Germinal center (tissue), 1 donor: ENCODE results near the gene RNU6-1.

ENCODE experiments used
- DNase-seq: peaks from one replicate; pipeline ENCODE4 v3.0.0; 2012; ENCODE audit warnings: mixed read lengths, low spot score

RNU6-1 gene

GRCh38 chr15:67832897-67833709 lies 6.7 kb downstream of the RNU6-1 start:
- DNase-seq, result no peak

GRCh38 chr15:67832031-67832551 lies 7.8 kb downstream of the RNU6-1 start:
- DNase-seq, result no peak

GRCh38 chr15:67831363-67831762 lies 8.5 kb downstream of the RNU6-1 start:
- no peak for DNase-seq

- DNase-seq, result no peak
Measured at GRCh38 chr15:67829647-67830504, 10.0 kb downstream of the RNU6-1 start.

- no peak for DNase-seq
Measured at GRCh38 chr15:67828969-67829646, 10.7 kb downstream of the RNU6-1 start.

- no peak for DNase-seq
Measured at GRCh38 chr15:67828278-67828968, 11.4 kb downstream of the RNU6-1 start.

GRCh38 chr15:67827562-67828277 lies 12.1 kb downstream of the RNU6-1 start:
- no peak for DNase-seq

GRCh38 chr15:67826717-67827561 lies 12.9 kb downstream of the RNU6-1 start:
- peak; percentile 5 for DNase-seq

GRCh38 chr15:67825881-67826716 lies 13.7 kb downstream of the RNU6-1 start:
- no peak for DNase-seq

- peak; percentile 24 for DNase-seq
Measured at GRCh38 chr15:67824976-67825880, 14.6 kb downstream of the RNU6-1 start, which contains the start of gene SKOR1. SKOR1 (plus strand) TSS chr15:67825509; CDS start chr15:67825603, 94 bp downstream.

GRCh38 chr15:67824197-67824968 lies 15.5 kb downstream of the RNU6-1 start:
- DNase-seq, result peak; percentile 6

GRCh38 chr15:67823314-67824196 lies 16.3 kb downstream of the RNU6-1 start:
- DNase-seq, result no peak

GRCh38 chr15:67822537-67823313 lies 17.1 kb downstream of the RNU6-1 start:
- no peak for DNase-seq

GRCh38 chr15:67821784-67822440 lies 17.9 kb downstream of the RNU6-1 start:
- DNase-seq, result no peak
